Measurements from ENCODE around the gene MPZL2. TPM values are rescaled to one million over a fixed set of nuclear protein-coding genes. Genes with fewer than 3 reads are reported as not detected.

Gene MPZL2
- polyA plus RNA-seq, 1 donor from 2014 or later, result not detected

GRCh38 chr11:118251858-118252652, 12.0 kb downstream of the MPZL2 start, which contains the start of gene MPZL3:
Gene MPZL3 (minus strand): TSS chr11:118252365. CDS start chr11:118252294, 71 bp downstream.
- peak within 1 kb of the TSS; percentile 69 for H3K4me3 ChIP-seq (ENCODE audit: low read length)
- H3F3A ChIP-seq (ENCODE audit: insufficient read depth, low read length, poor library complexity, severe bottlenecking), result no peaks in the 10 kb centered on the region
- no peaks in the 10 kb centered on the region for H3K9me2 ChIP-seq (ENCODE audit: insufficient read depth, low read length)
- H4K20me1 ChIP-seq (ENCODE audit: insufficient read depth), result no peaks in the 10 kb centered on the region
- peak within 1 kb of the TSS; percentile 80 for H3K9ac ChIP-seq (ENCODE audit: low read length)
- H3K27me3 ChIP-seq (ENCODE audit: insufficient read depth, low read depth, low read length), result no peaks in the 10 kb centered on the region
- peak within 1 kb of the TSS; percentile 92 for H3K27ac ChIP-seq (ENCODE audit: low read length)
- H3K9me3 ChIP-seq (ENCODE audit: low read length), result no peaks in the 10 kb centered on the region
- peak; percentile 63 for TF ChIP-seq POLR2AphosphoS5 (IDR thresholded peaks at IDR 0.05)
- TF ChIP-seq SMC3 (conservative IDR thresholded peaks at IDR 0.05; ENCODE audit: poor library complexity), result no peak
- TF ChIP-seq EZH2 (IDR thresholded peaks at IDR 0.05; ENCODE audit: borderline replicate concordance, insufficient read depth, low read length, poor library complexity, severe bottlenecking), result no peak
- peak; percentile 64 for TF ChIP-seq EP300 (conservative IDR thresholded peaks at IDR 0.05; ENCODE audit: poor library complexity, severe bottlenecking)
- TF ChIP-seq, protein P1, sequence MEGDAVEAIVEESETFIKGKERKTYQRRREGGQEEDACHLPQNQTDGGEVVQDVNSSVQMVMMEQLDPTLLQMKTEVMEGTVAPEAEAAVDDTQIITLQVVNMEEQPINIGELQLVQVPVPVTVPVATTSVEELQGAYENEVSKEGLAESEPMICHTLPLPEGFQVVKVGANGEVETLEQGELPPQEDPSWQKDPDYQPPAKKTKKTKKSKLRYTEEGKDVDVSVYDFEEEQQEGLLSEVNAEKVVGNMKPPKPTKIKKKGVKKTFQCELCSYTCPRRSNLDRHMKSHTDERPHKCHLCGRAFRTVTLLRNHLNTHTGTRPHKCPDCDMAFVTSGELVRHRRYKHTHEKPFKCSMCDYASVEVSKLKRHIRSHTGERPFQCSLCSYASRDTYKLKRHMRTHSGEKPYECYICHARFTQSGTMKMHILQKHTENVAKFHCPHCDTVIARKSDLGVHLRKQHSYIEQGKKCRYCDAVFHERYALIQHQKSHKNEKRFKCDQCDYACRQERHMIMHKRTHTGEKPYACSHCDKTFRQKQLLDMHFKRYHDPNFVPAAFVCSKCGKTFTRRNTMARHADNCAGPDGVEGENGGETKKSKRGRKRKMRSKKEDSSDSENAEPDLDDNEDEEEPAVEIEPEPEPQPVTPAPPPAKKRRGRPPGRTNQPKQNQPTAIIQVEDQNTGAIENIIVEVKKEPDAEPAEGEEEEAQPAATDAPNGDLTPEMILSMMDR (IDR thresholded peaks at IDR 0.05; ENCODE audit: poor library complexity, severe bottlenecking), result no peak
- peak; percentile 38 for TF ChIP-seq REST (IDR thresholded peaks at IDR 0.05; ENCODE audit: borderline replicate concordance)
- TF ChIP-seq TAF1 (IDR thresholded peaks at IDR 0.05; ENCODE audit: low read depth), result peak; percentile 79
- no peak for TF ChIP-seq RAD21 (conservative IDR thresholded peaks at IDR 0.05)
- TF ChIP-seq MXI1 (conservative IDR thresholded peaks at IDR 0.05; ENCODE audit: poor library complexity, severe bottlenecking), result no peak
- no peaks in the 10 kb centered on the region for H3K36me3 ChIP-seq (ENCODE audit: insufficient read depth, low read length)
- H3K4me2 ChIP-seq (ENCODE audit: low read length), result peak within 1 kb of the TSS; percentile 66
- H2AFZ ChIP-seq (ENCODE audit: low read depth, low read length), result peak within 1 kb of the TSS; percentile 47
- no peaks in the 10 kb centered on the region for H3K79me2 ChIP-seq (replicated peaks; ENCODE audit: insufficient read depth, low read length)

DNA sequence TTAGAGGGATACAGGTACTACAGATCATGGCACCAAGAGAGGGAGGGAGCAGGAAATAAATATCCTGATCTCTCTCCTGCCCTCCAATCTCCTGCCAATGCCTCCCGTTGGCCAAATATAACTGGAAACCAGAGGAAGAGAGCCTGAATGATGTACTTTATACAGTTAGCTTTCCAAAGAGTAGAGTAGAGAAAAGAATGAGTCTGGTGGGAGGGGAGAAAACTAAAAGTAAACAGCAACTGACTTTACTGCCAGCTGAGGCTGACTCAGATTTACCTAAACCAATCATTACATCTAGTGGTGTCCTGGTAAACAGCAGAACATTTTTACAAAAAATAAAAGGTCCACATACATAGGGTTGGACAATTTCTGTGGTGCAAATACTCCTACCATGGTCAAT, 17.1 kb downstream of the MPZL2 start:
- Histone ChIP-seq H3K9ac (ENCODE audit: low read length) (no peak overlapping the region), H3K9me3 (ENCODE audit: low read length) (no peaks in the 10 kb centered on the region), H3K4me2 (ENCODE audit: low read length) (no peak overlapping the region), H3K27ac (ENCODE audit: low read length) (no peak overlapping the region), H3K36me3 (ENCODE audit: insufficient read depth, low read length) (no peaks in the 10 kb centered on the region), H2AFZ (ENCODE audit: low read depth, low read length) (no peak overlapping the region), H3K9me2 (ENCODE audit: insufficient read depth, low read length) (no peaks in the 10 kb centered on the region), H3K4me3 (ENCODE audit: low read length) (no peak overlapping the region), H3F3A (ENCODE audit: insufficient read depth, low read length, poor library complexity, severe bottlenecking) (no peaks in the 10 kb centered on the region), H3K79me2 (replicated peaks; ENCODE audit: insufficient read depth, low read length) (no peaks in the 10 kb centered on the region), H4K20me1 (ENCODE audit: insufficient read depth) (no peaks in the 10 kb centered on the region), H3K27me3 (ENCODE audit: insufficient read depth, low read depth, low read length) (no peaks in the 10 kb centered on the region)
- TF ChIP-seq EZH2 (IDR thresholded peaks at IDR 0.05; ENCODE audit: borderline replicate concordance, insufficient read depth, low read length, poor library complexity, severe bottlenecking), result no peak
- no peak for TF ChIP-seq REST (IDR thresholded peaks at IDR 0.05; ENCODE audit: borderline replicate concordance)
- TF ChIP-seq TAF1 (IDR thresholded peaks at IDR 0.05; ENCODE audit: low read depth), result no peak
- TF ChIP-seq EP300 (conservative IDR thresholded peaks at IDR 0.05; ENCODE audit: poor library complexity, severe bottlenecking), result no peak
- TF ChIP-seq, protein P1 (IDR thresholded peaks at IDR 0.05; ENCODE audit: poor library complexity, severe bottlenecking), result no peak
- no peak for TF ChIP-seq SMC3 (conservative IDR thresholded peaks at IDR 0.05; ENCODE audit: poor library complexity)
- no peak for TF ChIP-seq POLR2AphosphoS5 (IDR thresholded peaks at IDR 0.05)
